ENCODE measurements around the gene SCRT2. TPM values are rescaled to one million over a fixed set of nuclear protein-coding genes. Genes with fewer than 3 reads are reported as not detected.

Gene SCRT2
- total RNA-seq, 1 experiment from 2014 or later = not detected

DNA sequence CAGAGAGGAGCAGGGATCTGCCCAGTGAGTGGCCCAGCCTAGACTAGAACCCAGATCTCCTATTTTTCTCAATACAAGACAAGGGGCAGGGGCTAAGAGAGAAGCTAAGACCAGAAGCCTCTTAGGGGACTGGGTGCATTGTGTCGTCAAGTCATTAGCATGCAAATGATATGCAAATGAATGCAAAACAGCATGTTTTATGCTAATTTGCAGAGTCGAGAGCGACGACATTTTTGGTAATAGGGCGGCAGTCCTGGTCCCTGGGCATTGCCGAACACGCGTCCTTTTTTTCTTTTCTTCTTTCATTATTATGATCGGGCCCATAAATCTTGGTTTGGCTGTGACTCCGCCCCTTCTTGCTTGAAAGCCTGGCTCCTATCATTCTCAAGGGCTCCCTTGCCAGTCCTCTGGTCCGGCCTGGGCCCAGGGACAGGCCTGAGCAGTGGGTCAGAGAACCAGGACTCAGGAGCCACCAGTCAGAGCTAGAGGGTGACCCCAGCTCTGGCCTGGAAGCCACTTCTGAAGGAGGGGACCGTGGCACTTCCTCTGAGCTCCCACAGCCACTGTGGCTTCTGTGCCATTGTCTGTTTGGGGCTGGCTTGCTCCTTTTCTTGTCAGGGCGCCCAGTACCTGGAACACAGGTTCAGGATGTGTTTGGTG, 32.0 kb upstream of the SCRT2 start:
- H3K27me3 ChIP-seq (replicated peaks; ENCODE audit: control insufficient read depth, insufficient read depth, low read length) = peaks cover 1% of the 10 kb centered on the region; the same call in 1 of the 2 replicates
- peaks cover 12% of the 10 kb centered on the region for H3K9me3 Mint-ChIP-seq (ENCODE audit: unreplicated experiment)
- H3K27me3 Mint-ChIP-seq (ENCODE audit: insufficient read depth, unreplicated experiment) = peaks cover 6% of the 10 kb centered on the region
- no peaks in the 10 kb centered on the region for H3K36me3 ChIP-seq (ENCODE audit: control insufficient read depth, insufficient read depth, low read length)
- peaks cover 9% of the 10 kb centered on the region; the same call in 1 of the 2 replicates for H3K9me3 ChIP-seq
- BruUV-seq (replicated peaks) = no TSS peak
- no peak overlapping the region for H3K4me3 ChIP-seq (ENCODE audit: low read depth, low read length)
- H3K36me3 Mint-ChIP-seq (ENCODE audit: insufficient read depth, unreplicated experiment) = no peaks in the 10 kb centered on the region
- intact Hi-C loops (cut with micrococcal nuclease; ENCODE audit: unreplicated experiment) = no loop called here
- H3K27ac Mint-ChIP-seq (ENCODE audit: unreplicated experiment) = no peak overlapping the region
- H3K4me3 Mint-ChIP-seq (ENCODE audit: unreplicated experiment) = no peak overlapping the region
- H3K4me1 ChIP-seq = no peaks in the 10 kb centered on the region
- ChIA-PET POLR2A (no interaction called here), CTCF (no interaction called here)
- DNase-seq = no peak
- H3K4me1 Mint-ChIP-seq (ENCODE audit: low read depth, unreplicated experiment) = no peaks in the 10 kb centered on the region
- TF ChIP-seq, protein P1, sequence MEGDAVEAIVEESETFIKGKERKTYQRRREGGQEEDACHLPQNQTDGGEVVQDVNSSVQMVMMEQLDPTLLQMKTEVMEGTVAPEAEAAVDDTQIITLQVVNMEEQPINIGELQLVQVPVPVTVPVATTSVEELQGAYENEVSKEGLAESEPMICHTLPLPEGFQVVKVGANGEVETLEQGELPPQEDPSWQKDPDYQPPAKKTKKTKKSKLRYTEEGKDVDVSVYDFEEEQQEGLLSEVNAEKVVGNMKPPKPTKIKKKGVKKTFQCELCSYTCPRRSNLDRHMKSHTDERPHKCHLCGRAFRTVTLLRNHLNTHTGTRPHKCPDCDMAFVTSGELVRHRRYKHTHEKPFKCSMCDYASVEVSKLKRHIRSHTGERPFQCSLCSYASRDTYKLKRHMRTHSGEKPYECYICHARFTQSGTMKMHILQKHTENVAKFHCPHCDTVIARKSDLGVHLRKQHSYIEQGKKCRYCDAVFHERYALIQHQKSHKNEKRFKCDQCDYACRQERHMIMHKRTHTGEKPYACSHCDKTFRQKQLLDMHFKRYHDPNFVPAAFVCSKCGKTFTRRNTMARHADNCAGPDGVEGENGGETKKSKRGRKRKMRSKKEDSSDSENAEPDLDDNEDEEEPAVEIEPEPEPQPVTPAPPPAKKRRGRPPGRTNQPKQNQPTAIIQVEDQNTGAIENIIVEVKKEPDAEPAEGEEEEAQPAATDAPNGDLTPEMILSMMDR (IDR thresholded peaks at IDR 0.05; ENCODE audit: insufficient read depth in 1 of 2, low read depth in 1 of 2, low read length in 1 of 2, severe bottlenecking in 1 of 2, unreplicated experiment in 1 of 2) = no peak

DNA sequence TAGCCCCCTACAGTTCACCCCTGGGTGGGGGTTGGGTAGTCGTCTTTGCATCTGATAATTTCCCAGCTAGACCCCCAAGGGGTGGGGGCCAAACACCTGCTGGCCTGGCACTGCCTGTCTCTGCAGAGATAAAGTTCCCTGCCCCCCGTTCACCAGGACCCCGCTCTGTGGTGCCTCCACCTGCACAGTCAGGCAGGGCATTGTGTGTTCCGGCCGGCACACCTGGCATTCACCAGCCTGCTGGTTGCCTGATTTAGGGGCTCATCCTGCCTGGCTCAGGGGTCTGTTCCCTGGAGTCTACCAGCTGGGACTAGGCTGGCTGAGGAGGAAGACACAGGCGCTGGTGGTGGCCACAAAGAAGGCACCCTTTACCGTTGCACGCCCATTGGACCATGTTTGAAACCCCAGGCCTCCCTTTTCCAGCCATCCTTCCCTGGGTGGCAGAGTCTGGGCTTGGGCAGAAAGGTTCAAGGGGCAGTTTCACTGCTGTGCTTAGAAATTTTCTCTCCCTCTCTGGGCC, 30.8 kb upstream of the SCRT2 start:
- Mint-ChIP-seq H3K36me3 (ENCODE audit: insufficient read depth, unreplicated experiment) (no peaks in the 10 kb centered on the region), H3K27ac (ENCODE audit: unreplicated experiment) (no peak overlapping the region), H3K27me3 (ENCODE audit: insufficient read depth, unreplicated experiment) (peaks cover 8% of the 10 kb centered on the region), H3K9me3 (ENCODE audit: unreplicated experiment) (peaks cover 12% of the 10 kb centered on the region), H3K4me1 (ENCODE audit: low read depth, unreplicated experiment) (no peaks in the 10 kb centered on the region), H3K4me3 (ENCODE audit: unreplicated experiment) (no peak overlapping the region)
- intact Hi-C loops (cut with micrococcal nuclease; ENCODE audit: unreplicated experiment) = no loop called here
- Histone ChIP-seq H3K9me3 (peaks cover 9% of the 10 kb centered on the region; the same call in 1 of the 2 replicates), H3K27me3 (replicated peaks; ENCODE audit: control insufficient read depth, insufficient read depth, low read length) (peaks cover 1% of the 10 kb centered on the region; the same call in 1 of the 2 replicates), H3K36me3 (ENCODE audit: control insufficient read depth, insufficient read depth, low read length) (no peaks in the 10 kb centered on the region), H3K4me3 (ENCODE audit: low read depth, low read length) (no peak overlapping the region), H3K4me1 (no peaks in the 10 kb centered on the region)
- TF ChIP-seq, protein P1 (IDR thresholded peaks at IDR 0.05; ENCODE audit: insufficient read depth in 1 of 2, low read depth in 1 of 2, low read length in 1 of 2, severe bottlenecking in 1 of 2, unreplicated experiment in 1 of 2) = no peak
- POLR2A ChIA-PET = no interaction called here
- no peak for DNase-seq
- CTCF ChIA-PET = no interaction called here
- no TSS peak for BruUV-seq (replicated peaks)

DNA sequence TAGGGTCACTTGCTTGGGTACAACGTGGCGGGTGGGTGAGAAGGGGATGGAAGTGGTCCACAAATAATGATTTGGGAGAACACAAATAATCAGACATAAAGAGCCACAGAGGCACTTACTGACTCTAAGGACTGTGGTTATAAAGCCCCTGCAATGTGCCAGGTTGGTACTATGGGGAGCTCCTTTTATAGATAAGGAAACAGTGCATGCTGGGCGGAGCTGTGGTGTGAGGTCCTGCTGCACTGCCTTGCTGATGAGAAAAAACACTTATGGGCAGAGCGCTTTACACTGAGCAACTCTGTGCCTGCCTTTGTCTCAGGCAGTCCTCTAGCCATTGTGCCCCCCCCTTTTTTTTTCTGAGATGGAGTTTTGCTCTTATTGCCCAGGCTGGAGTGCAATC, 29.1 kb upstream of the SCRT2 start:
- TF ChIP-seq, protein P1 (IDR thresholded peaks at IDR 0.05; ENCODE audit: insufficient read depth in 1 of 2, low read depth in 1 of 2, low read length in 1 of 2, severe bottlenecking in 1 of 2, unreplicated experiment in 1 of 2) = no peak
- Mint-ChIP-seq H3K36me3 (ENCODE audit: insufficient read depth, unreplicated experiment) (no peaks in the 10 kb centered on the region), H3K4me3 (ENCODE audit: unreplicated experiment) (no peak overlapping the region), H3K27ac (ENCODE audit: unreplicated experiment) (no peak overlapping the region), H3K9me3 (ENCODE audit: unreplicated experiment) (peaks cover 12% of the 10 kb centered on the region), H3K27me3 (ENCODE audit: insufficient read depth, unreplicated experiment) (peaks cover 14% of the 10 kb centered on the region), H3K4me1 (ENCODE audit: low read depth, unreplicated experiment) (no peaks in the 10 kb centered on the region)
- Histone ChIP-seq H3K4me3 (ENCODE audit: low read depth, low read length) (no peak overlapping the region), H3K4me1 (no peaks in the 10 kb centered on the region), H3K27me3 (replicated peaks; ENCODE audit: control insufficient read depth, insufficient read depth, low read length) (peaks cover 1% of the 10 kb centered on the region), H3K36me3 (ENCODE audit: control insufficient read depth, insufficient read depth, low read length) (no peaks in the 10 kb centered on the region), H3K9me3 (peaks cover 9% of the 10 kb centered on the region; the same call in 1 of the 2 replicates)
- no peak for DNase-seq
- ChIA-PET CTCF (no interaction called here), POLR2A (no interaction called here)
- no TSS peak for BruUV-seq (replicated peaks)
- intact Hi-C loops (cut with micrococcal nuclease; ENCODE audit: unreplicated experiment) = no loop called here

All from Caco-2 (cell line).